ENCODE data around the gene MLX.

GRCh38 chr17:42554250-42555121 is 12.4 kb upstream of the MLX start:
- TF ChIP-seq ZNF274 (IDR thresholded peaks at IDR 0.05; ENCODE audit: low read depth, low read length) (no peak), YY1 (IDR thresholded peaks at IDR 0.05; ENCODE audit: insufficient read depth, insufficient read length) (no peak)

Measured in NT2/D1 (cell line).